Measurements from ENCODE around the gene ADAMTS3.
"Not testable (repeated sequence)": the region's sequence is repeated elsewhere in the genome, so short reads cannot be mapped to it uniquely, and the experiment has no call there.

ADAMTS3 gene

GRCh38 chr4:72553540-72554337 lies 15.3 kb downstream of the ADAMTS3 start:
- DNase-seq (ENCODE audit: low read depth in 2 of 2), result no peak

GRCh38 chr4:72552447-72552846 lies 16.6 kb downstream of the ADAMTS3 start:
- DNase-seq (ENCODE audit: low read depth in 2 of 2), result no peak

GRCh38 chr4:72546456-72546855 lies 22.6 kb downstream of the ADAMTS3 start:
- DNase-seq (ENCODE audit: low read depth in 2 of 2), result no peak

- not testable (repeated sequence) for DNase-seq (ENCODE audit: low read depth in 2 of 2)
These were observed 28.3 kb downstream of the ADAMTS3 start for GRCh38 chr4:72540694-72541093.

- no peak for DNase-seq (ENCODE audit: low read depth in 2 of 2)
These were observed 31.0 kb downstream of the ADAMTS3 start for GRCh38 chr4:72538006-72538405.

- no peak for DNase-seq (ENCODE audit: low read depth in 2 of 2)
These were observed 32.6 kb downstream of the ADAMTS3 start for GRCh38 chr4:72536443-72536842.

GRCh38 chr4:72531768-72532290 lies 37.2 kb downstream of the ADAMTS3 start:
- DNase-seq (ENCODE audit: low read depth in 2 of 2), result no peak

GRCh38 chr4:72531322-72531721 lies 37.7 kb downstream of the ADAMTS3 start:
- no peak for DNase-seq (ENCODE audit: low read depth in 2 of 2)

GRCh38 chr4:72529148-72529822 lies 39.7 kb downstream of the ADAMTS3 start:
- DNase-seq (ENCODE audit: low read depth in 2 of 2), result no peak

- DNase-seq (ENCODE audit: low read depth in 2 of 2), result no peak
These were observed 41.9 kb downstream of the ADAMTS3 start for GRCh38 chr4:72527038-72527646.

GRCh38 chr4:72525938-72526337 lies 43.1 kb downstream of the ADAMTS3 start:
- DNase-seq (ENCODE audit: low read depth in 2 of 2), result no peak

- DNase-seq (ENCODE audit: low read depth in 2 of 2), result no peak
These were observed 46.6 kb downstream of the ADAMTS3 start for GRCh38 chr4:72522440-72522839.

GRCh38 chr4:72513227-72513626 lies 55.8 kb downstream of the ADAMTS3 start:
- DNase-seq (ENCODE audit: low read depth in 2 of 2), result no peak

GRCh38 chr4:72507860-72508419 lies 61.1 kb downstream of the ADAMTS3 start:
- DNase-seq (ENCODE audit: low read depth in 2 of 2), result no peak

GRCh38 chr4:72507167-72507566 lies 61.9 kb downstream of the ADAMTS3 start:
- no peak for DNase-seq (ENCODE audit: low read depth in 2 of 2)

- DNase-seq (ENCODE audit: low read depth in 2 of 2), result no peak
These were observed 63.7 kb downstream of the ADAMTS3 start for GRCh38 chr4:72505314-72505744.

- DNase-seq (ENCODE audit: low read depth in 2 of 2), result no peak
These were observed 68.8 kb downstream of the ADAMTS3 start for GRCh38 chr4:72500214-72500613.

- no peak for DNase-seq (ENCODE audit: low read depth in 2 of 2)
These were observed 72.9 kb downstream of the ADAMTS3 start for GRCh38 chr4:72496119-72496518.

- DNase-seq (ENCODE audit: low read depth in 2 of 2), result no peak
These were observed 74.9 kb downstream of the ADAMTS3 start for GRCh38 chr4:72494156-72494555.

GRCh38 chr4:72489267-72489666 lies 79.8 kb downstream of the ADAMTS3 start:
- DNase-seq (ENCODE audit: low read depth in 2 of 2), result no peak

GRCh38 chr4:72486991-72487390 lies 82.0 kb downstream of the ADAMTS3 start:
- DNase-seq (ENCODE audit: low read depth in 2 of 2), result no peak

- DNase-seq (ENCODE audit: low read depth in 2 of 2), result no peak
These were observed 84.0 kb downstream of the ADAMTS3 start for GRCh38 chr4:72484981-72485380.
